ENCODE data around the gene PPFIBP2. TPM values are rescaled to one million over a fixed set of nuclear protein-coding genes. Genes with fewer than 3 reads are reported as not detected.
A peak's percentile ranks its signal among the peaks of the same experiment; 100 is the strongest.

The PPFIBP2 gene
- total RNA-seq, 2 experiments from 2014 or later, result 18.6 to 18.7 TPM

DNA sequence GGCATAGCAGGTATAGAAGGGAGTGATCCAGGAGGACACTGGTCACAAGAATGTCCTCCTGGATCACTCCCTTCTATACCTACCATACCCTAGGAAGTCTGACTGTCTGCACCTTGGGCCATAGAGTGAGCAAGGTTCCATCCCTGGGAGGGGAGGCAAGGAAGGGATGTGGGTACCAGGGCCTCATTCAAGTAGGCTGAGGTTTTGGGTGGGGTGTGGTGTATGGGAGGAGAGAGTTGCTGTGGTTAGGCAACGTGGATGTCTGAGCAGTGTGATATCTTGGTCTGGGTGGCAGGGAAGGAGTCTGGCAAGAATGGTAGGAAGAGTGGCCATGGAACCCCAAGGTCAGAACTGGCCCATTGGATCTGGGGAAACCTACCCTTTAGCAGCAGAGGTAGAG, 13.2 kb downstream of the PPFIBP2 start:
- DNase-seq, result peak; percentile 26
- Mint-ChIP-seq H3K36me3 (peaks cover 13% of the 10 kb centered on the region), H3K4me1 (peaks cover 64% of the 10 kb centered on the region), H3K9me3 (no peaks in the 10 kb centered on the region), H3K27ac (peak overlapping the region; percentile 72), H3K27me3 (no peaks in the 10 kb centered on the region), H3K4me3 (no peak overlapping the region)

GRCh38 chr11:7528514-7529049, 14.8 kb downstream of the PPFIBP2 start:
- DNase-seq, result no peak
- Mint-ChIP-seq H3K4me1 (peaks cover 64% of the 10 kb centered on the region), H3K4me3 (no peak overlapping the region), H3K36me3 (peaks cover 13% of the 10 kb centered on the region), H3K27me3 (no peaks in the 10 kb centered on the region), H3K27ac (peak overlapping the region; percentile 66), H3K9me3 (no peaks in the 10 kb centered on the region)

DNA sequence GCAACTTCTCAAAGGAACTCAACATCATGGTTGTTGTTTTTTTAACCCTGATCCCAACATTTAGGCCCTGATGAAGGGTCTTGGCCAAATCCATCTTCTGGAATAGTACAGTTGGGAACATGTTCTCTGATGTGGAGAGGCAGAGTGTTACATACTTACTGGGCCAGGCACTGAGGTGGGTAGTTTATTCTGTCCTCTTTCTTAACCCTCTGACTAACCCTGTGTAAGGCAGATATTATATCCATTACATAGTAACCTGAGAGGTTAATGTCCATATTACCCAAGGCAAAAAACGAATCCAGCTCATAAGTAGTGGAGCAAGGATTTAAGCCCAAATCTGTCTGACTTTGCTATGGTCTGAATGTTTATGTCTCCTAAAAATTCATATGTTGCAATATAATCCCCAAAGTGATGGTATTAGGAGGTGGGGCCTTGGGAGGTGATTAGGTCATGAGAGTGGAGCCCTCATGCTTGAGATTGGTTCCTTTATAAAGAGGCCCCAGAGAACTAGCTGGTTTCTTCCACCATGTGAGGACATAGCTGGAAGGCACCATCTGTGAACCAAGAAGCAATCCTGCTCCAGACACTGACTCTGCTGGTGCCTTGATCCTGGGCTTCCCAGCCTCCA, 16.3 kb downstream of the PPFIBP2 start:
- no peaks in the 10 kb centered on the region for H3K9me3 Mint-ChIP-seq
- H3K36me3 Mint-ChIP-seq, result peaks cover 7% of the 10 kb centered on the region
- DNase-seq, result no peak
- H3K4me1 Mint-ChIP-seq, result peaks cover 62% of the 10 kb centered on the region
- H3K4me3 Mint-ChIP-seq, result no peak overlapping the region
- no peaks in the 10 kb centered on the region for H3K27me3 Mint-ChIP-seq
- H3K27ac Mint-ChIP-seq, result no peak overlapping the region

GRCh38 chr11:7531011-7531410, 17.2 kb downstream of the PPFIBP2 start:
- Mint-ChIP-seq H3K36me3 (peaks cover 9% of the 10 kb centered on the region), H3K9me3 (no peaks in the 10 kb centered on the region), H3K27me3 (no peaks in the 10 kb centered on the region), H3K27ac (no peak overlapping the region), H3K4me3 (no peak overlapping the region), H3K4me1 (peaks cover 66% of the 10 kb centered on the region)
- no peak for DNase-seq

GRCh38 chr11:7532405-7533145, 18.8 kb downstream of the PPFIBP2 start:
- Mint-ChIP-seq H3K4me3 (no peak overlapping the region), H3K27ac (no peak overlapping the region), H3K27me3 (no peaks in the 10 kb centered on the region), H3K4me1 (peaks cover 66% of the 10 kb centered on the region), H3K36me3 (peaks cover 11% of the 10 kb centered on the region), H3K9me3 (no peaks in the 10 kb centered on the region)
- DNase-seq, result no peak

GRCh38 chr11:7533199-7534041, 19.6 kb downstream of the PPFIBP2 start:
- Mint-ChIP-seq H3K27ac (no peak overlapping the region), H3K4me1 (peaks cover 66% of the 10 kb centered on the region), H3K36me3 (peaks cover 11% of the 10 kb centered on the region), H3K9me3 (no peaks in the 10 kb centered on the region), H3K4me3 (no peak overlapping the region), H3K27me3 (no peaks in the 10 kb centered on the region)
- no peak for DNase-seq

DNA sequence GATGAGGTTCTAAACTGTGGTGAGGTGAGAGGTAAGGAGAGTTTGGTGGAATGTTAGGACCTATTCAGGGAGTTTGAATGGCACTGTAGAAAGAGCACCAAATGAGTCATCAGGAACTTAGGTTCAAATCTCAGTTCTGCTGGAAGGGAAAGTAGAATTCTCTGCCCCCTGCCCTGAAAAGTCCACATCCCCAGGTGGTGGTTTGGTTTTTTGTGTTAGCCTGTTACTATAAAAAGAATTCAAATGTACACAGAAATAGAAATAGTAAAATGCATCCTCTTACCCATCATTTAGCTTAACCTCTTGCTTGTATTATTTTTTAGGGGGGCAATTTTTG, 20.2 kb downstream of the PPFIBP2 start:
- Mint-ChIP-seq H3K36me3 (peaks cover 11% of the 10 kb centered on the region), H3K4me3 (no peak overlapping the region), H3K27ac (no peak overlapping the region), H3K27me3 (no peaks in the 10 kb centered on the region), H3K9me3 (no peaks in the 10 kb centered on the region), H3K4me1 (peaks cover 60% of the 10 kb centered on the region)
- no peak for DNase-seq

- Mint-ChIP-seq H3K27me3 (no peaks in the 10 kb centered on the region), H3K9me3 (no peaks in the 10 kb centered on the region), H3K36me3 (peaks cover 9% of the 10 kb centered on the region), H3K27ac (no peak overlapping the region), H3K4me3 (no peak overlapping the region), H3K4me1 (peaks cover 53% of the 10 kb centered on the region)
- DNase-seq, result no peak
Observed at GRCh38 chr11:7536100-7536499, 22.3 kb downstream of the PPFIBP2 start.

DNA sequence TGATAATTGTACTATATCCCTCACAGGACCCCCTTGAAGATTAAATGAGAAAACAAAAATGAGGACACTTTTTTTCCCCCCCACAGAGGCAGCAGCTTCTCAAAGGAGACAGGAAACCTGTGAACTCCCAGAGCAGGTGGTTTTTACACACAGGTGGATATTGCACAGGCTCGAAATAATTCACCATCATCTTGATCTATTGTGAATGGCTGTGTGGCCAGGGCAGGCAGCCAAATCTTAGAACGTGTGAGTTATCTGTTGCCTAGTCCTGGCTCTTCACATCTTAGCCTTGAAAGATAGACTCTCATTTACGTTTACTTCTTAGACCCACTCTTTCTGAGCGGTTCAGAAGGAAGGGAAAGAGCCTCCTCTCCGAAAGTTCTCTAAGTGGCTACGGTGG, 23.5 kb downstream of the PPFIBP2 start:
- H3K4me3 Mint-ChIP-seq, result no peak overlapping the region
- no peak overlapping the region for H3K27ac Mint-ChIP-seq
- H3K36me3 Mint-ChIP-seq, result peaks cover 6% of the 10 kb centered on the region
- DNase-seq, result no peak
- H3K27me3 Mint-ChIP-seq, result no peaks in the 10 kb centered on the region
- H3K9me3 Mint-ChIP-seq, result no peaks in the 10 kb centered on the region
- peaks cover 53% of the 10 kb centered on the region for H3K4me1 Mint-ChIP-seq

- H3K27ac Mint-ChIP-seq, result no peak overlapping the region
- peak; percentile 36 for DNase-seq
- H3K9me3 Mint-ChIP-seq, result no peaks in the 10 kb centered on the region
- peaks cover 6% of the 10 kb centered on the region for H3K36me3 Mint-ChIP-seq
- no peak overlapping the region for H3K4me3 Mint-ChIP-seq
- peaks cover 60% of the 10 kb centered on the region for H3K4me1 Mint-ChIP-seq
- no peaks in the 10 kb centered on the region for H3K27me3 Mint-ChIP-seq
Observed at GRCh38 chr11:7538031-7538430, 24.2 kb downstream of the PPFIBP2 start.

- H3K4me3 Mint-ChIP-seq, result no peak overlapping the region
- no peak overlapping the region for H3K27ac Mint-ChIP-seq
- DNase-seq, result no peak
- no peaks in the 10 kb centered on the region for H3K27me3 Mint-ChIP-seq
- peaks cover 61% of the 10 kb centered on the region for H3K4me1 Mint-ChIP-seq
- H3K9me3 Mint-ChIP-seq, result no peaks in the 10 kb centered on the region
- peaks cover 6% of the 10 kb centered on the region for H3K36me3 Mint-ChIP-seq
Observed at GRCh38 chr11:7538466-7539454, 25.0 kb downstream of the PPFIBP2 start.

DNA sequence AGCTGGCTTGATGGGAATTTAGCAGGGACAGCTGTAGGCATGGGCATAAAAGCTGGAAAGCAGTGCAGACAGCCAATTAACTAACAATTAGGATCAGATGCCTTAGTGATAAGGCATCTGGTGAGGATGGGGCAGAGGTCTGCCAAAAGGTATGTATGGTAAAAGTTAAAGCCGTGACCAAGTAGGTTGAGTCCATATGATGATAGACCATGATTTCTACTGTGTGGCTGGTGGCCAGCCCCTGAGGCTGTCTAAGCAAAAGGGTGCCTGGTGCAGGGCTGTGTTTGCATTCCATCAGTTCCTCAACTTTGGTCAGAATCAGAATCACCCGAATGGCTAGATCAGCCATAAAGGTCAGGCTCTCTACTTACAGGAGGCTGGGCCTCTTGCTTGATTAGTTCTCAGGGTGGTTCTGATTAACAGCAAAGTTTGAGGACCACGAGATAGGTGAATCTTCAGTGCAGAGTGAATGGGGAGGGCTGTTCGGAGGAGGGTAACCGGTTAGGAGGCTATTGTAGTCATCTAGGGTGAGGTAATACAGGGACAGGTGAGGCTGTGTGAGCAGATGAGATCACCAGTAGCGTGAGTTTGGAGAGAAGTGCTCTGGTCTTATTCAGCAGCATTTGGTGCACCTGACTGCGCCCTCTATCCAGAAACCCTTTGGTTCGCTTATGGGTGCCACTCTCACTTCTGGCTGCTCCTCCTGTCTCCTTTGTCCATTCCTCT, 27.2 kb downstream of the PPFIBP2 start:
- H3K9me3 Mint-ChIP-seq, result no peaks in the 10 kb centered on the region
- DNase-seq, result no peak
- H3K27ac Mint-ChIP-seq, result no peak overlapping the region
- H3K36me3 Mint-ChIP-seq, result peaks cover 2% of the 10 kb centered on the region
- peaks cover 49% of the 10 kb centered on the region for H3K4me1 Mint-ChIP-seq
- H3K27me3 Mint-ChIP-seq, result no peaks in the 10 kb centered on the region
- no peak overlapping the region for H3K4me3 Mint-ChIP-seq

- no peaks in the 10 kb centered on the region for H3K9me3 Mint-ChIP-seq
- H3K4me3 Mint-ChIP-seq, result no peak overlapping the region
- H3K4me1 Mint-ChIP-seq, result peaks cover 28% of the 10 kb centered on the region
- no peak overlapping the region for H3K27ac Mint-ChIP-seq
- no peak for DNase-seq
- H3K36me3 Mint-ChIP-seq, result no peaks in the 10 kb centered on the region
- no peaks in the 10 kb centered on the region for H3K27me3 Mint-ChIP-seq
Observed at GRCh38 chr11:7543302-7543701, 29.5 kb downstream of the PPFIBP2 start.

GRCh38 chr11:7544021-7544420, 30.2 kb downstream of the PPFIBP2 start:
- no peak overlapping the region for H3K27ac Mint-ChIP-seq
- H3K27me3 Mint-ChIP-seq, result no peaks in the 10 kb centered on the region
- DNase-seq, result no peak
- no peak overlapping the region for H3K4me3 Mint-ChIP-seq
- H3K9me3 Mint-ChIP-seq, result no peaks in the 10 kb centered on the region
- no peaks in the 10 kb centered on the region for H3K36me3 Mint-ChIP-seq
- H3K4me1 Mint-ChIP-seq, result peaks cover 30% of the 10 kb centered on the region
